GM18498 (cell line): ENCODE measurements around the gene MPPED2.

Experiments
- ATAC-seq: cut with Tn5 transposase; IDR thresholded peaks from one replicate; pipeline ENCODE4 v1.9.1; 2021; ENCODE audit warnings: mild to moderate bottlenecking, moderate library complexity; ENCODE audit not compliant: unreplicated experiment

MPPED2 gene

DNA sequence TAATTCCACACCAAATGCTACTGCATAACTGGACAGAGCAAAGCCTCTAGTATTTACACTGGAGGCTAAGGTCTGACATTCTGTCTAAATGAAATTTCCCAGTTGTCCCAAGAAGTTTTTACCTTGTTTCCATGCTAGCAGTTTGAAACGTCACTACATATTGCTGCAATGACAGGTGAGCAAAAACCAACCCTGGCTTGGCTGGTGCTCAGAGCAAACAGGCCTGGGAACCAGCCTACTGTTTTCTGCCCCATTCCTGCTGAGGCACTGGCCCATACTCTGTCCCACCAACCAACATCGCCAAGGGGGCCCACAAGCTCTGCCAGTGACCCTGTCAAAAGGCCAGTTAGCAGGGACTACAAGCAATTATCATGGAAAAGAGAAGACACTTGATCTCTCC, 131.1 kb downstream of the MPPED2 start:
- no peak for ATAC-seq

- ATAC-seq: no peak
Observed at GRCh38 chr11:30454541-30454940, 131.6 kb downstream of the MPPED2 start.

DNA sequence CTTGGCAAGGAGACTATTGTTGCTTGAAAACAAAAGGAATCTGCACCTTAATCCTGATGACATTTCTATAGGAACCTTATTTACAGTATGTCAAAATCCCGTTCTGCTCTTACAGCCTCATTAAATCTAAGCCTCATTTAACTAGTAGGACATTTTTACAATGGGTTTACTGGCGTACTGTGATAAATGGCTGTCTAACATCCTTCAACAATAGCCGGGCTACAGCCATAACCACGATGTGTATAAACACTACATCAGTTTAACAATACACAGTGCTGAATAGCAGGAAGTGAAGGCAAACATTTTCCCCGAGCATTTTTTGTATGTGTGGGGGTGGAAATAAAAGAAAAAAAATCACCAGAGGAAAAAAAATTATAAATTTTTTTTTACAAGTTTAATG, 132.0 kb downstream of the MPPED2 start:
- ATAC-seq: no peak

DNA sequence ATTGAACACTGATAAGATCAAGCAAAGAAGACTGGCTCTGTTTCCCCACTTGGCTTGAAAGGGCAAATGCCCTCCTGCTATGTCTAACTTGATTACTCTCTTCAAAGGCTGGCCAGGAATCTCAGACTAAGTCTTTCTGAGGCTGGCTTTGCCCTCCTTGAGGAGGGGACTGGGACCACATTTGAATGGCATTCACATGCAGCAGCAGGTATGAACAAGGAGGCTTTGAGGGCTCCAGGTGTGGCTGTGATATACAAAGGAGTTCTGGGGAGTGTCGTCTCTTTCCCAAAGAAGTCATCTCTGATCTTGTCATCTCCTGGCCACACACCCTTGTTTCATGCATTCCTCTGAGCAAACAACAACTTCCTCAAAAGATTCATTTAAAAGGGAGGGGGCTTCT, 132.4 kb downstream of the MPPED2 start:
- no peak for ATAC-seq

DNA sequence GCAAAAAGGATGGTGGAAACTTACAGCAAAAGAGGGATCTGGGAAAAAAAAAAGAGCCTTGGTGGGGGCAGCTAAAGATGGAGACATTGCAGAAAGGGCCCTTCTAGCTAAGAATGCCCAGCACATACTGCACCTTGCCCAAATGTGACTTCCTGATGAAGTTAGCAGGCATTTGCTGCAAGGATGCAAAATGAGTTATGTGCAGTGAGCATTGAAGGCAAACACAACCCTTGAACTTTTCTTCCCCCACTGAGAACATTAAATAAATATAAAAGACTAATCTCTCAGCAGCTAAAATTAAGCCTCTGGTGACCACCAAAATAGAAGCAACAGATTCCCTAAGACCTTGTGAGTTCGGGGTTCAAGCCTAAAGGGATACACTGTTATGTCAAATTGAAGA, 133.3 kb downstream of the MPPED2 start:
- no peak for ATAC-seq

GRCh38 chr11:30452114-30452513, 134.0 kb downstream of the MPPED2 start:
- ATAC-seq: no peak

DNA sequence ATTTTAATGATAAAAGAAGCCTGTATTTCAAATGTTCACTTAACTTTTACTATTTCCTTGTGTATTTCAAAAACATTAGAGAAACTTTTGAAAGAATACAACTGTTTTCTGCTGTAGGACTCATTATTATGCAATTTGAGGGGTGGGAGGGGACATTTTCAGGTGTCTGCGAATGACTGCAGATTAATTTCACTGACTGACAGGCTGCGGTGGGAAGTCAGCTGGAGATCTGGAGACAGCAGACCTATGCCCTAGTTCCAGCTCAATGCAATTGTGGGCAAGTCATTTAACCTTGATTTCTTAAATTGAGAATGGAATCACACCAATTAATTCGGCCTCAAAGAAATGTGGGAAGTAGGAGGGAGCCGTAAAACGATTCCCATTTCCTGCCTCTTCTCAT, 134.5 kb downstream of the MPPED2 start:
- ATAC-seq: no peak

- ATAC-seq: no peak
Observed at GRCh38 chr11:30451167-30451566, 135.0 kb downstream of the MPPED2 start.

DNA sequence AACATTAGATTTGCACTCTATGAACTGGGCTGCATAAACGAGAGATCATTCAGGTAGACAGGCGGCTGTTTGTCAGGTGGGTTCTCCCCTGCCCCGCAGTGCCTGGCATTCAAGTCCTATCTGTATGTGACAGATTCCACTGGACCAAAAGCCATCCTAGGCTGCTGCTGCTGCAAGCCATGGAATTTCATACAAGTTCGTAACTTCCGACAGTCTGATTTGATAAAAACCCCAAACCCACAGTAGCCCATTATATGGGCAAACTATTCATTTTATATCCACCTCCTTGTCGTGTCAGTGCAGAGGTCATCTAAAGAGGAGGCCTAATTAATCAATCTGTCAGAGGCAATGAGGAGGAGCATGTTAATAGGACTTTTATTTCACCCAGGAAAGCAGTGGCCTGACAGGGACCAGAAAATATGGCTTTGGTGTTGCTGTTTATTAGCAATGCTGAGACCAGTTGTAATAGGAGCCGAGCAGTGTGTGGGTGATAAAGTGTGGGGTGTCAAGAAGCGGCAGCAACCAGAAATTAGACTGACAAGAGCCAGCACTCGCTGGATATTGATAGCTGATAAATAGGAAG, 139.0 kb downstream of the MPPED2 start:
- no peak for ATAC-seq

GRCh38 chr11:30446520-30446919, 139.6 kb downstream of the MPPED2 start:
- ATAC-seq: no peak

DNA sequence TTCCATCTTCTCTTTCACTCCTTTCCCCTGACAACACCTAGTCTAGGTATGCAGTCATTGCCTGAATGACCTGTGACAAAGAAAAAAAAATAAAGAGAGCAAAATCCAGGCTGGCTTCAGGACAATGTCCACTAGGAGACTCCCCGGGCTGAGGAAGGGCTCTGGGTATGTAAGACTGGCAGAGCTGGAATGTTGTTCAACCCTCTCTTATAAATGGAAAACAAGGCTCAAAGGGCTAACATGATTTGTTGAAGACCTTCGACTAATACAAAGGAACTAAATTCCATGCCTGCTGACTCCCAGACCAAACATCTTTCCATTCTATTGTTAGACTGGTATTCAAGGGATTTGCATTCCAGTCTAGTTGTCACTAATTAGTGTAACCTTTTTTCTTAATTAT, 141.1 kb downstream of the MPPED2 start:
- no peak for ATAC-seq

- ATAC-seq: no peak
Observed at GRCh38 chr11:30440510-30440909, 145.6 kb downstream of the MPPED2 start.

DNA sequence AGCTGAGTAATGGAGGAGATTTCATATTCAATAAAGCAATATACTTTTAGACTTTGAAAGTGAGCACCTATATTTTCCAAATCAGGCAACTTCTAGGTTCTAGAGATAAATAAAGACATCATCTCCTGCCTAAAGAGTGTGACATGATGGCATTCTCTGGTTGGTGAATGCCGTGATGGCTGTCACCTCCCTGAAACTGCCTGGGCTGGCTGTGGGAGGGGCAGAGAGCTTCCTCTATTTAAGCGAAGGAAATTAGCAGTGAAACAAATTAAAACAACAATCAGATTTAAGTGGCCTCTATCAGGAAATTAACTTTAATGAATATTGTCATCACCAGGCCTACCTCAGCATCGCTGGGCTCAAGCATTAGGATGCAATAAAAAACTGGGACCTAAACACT, 149.4 kb downstream of the MPPED2 start:
- no peak for ATAC-seq

GRCh38 chr11:30435488-30435887, 150.7 kb downstream of the MPPED2 start:
- no peak for ATAC-seq

GRCh38 chr11:30434901-30435300, 151.3 kb downstream of the MPPED2 start:
- ATAC-seq: no peak

- no peak for ATAC-seq
Observed at GRCh38 chr11:30433831-30434230, 152.3 kb downstream of the MPPED2 start.

DNA sequence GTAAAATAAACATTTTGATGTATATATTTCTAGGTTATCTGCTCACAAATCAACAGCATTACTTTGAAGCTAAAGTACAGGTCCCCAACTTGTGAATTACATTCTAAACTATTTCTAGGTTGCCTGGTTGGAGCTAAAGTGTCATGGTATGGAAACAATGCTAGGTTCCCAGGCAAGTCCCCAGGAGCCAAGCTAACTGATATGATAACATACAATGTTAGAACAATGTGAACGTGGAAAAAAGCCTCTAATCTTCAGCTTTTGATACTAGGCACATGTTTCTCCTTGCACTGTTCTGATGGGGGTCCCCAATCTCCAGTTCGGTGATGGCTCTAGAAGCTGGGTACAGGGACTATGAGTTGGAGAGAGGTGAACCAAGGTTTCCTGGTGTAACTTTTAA, 153.4 kb downstream of the MPPED2 start:
- ATAC-seq: no peak

DNA sequence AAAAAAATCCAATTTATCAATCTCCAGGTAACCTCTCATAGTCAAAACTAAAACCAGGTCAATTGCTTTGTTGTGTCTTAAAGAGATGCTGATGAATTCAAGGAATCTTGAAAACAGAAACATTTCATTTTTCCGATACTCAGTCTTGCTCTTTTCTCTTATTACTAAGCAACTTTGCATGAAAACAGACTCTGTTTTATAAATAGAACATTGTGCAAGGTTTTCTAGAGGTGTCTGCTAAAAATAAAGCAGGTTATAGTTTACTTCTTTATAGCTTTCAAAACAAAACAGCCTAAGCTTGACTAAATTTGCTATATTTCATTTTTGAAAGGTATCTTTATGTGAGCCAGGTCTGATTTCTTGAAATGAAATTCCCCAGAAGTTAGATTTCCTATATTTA, 154.0 kb downstream of the MPPED2 start:
- ATAC-seq: no peak

- ATAC-seq: no peak
Observed at GRCh38 chr11:30431127-30431814, 154.9 kb downstream of the MPPED2 start.

DNA sequence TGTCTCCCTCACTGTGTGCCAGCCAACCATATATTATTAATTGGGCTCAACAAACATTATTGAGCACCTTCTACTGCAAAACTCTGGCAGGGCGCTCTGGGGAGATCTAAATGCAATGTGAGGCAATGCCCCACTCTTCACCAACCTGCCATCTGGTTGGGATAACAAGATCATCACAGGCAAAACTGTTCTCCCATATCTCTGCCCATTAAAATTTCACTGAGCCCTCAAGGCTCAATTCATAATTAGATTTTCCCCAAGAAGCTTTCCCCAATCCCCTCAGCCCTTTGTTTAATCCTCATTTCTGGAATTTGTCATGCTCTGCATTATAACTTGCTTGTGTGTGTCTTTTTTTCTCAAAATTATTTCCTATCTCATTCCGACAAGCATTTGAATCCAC, 156.6 kb downstream of the MPPED2 start:
- ATAC-seq: no peak

DNA sequence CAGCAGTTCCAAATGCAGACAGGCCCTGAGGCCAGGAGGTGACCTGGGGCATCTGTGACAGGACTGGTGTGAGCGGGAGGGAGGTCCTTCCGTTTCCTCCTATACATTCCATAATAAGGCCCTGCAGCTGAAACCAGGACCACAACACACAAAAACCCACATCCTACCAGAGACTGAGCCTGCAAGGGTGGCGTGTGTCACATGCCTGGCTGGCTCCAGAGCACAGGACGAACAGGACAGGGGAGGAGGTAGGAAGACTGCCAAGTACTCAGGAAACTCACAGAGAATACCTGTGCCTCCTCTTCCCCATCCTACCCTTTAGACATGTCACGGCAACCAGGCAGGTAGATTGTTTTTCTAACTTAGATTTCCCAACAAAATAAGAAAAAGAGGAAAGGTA, 159.4 kb downstream of the MPPED2 start:
- ATAC-seq: no peak

- no peak for ATAC-seq
Observed at GRCh38 chr11:30424844-30425243, 161.3 kb downstream of the MPPED2 start.

- no peak for ATAC-seq
Observed at GRCh38 chr11:30424321-30424720, 161.8 kb downstream of the MPPED2 start.
